ENCODE data around the gene MTX1.

MTX1 gene

DNA sequence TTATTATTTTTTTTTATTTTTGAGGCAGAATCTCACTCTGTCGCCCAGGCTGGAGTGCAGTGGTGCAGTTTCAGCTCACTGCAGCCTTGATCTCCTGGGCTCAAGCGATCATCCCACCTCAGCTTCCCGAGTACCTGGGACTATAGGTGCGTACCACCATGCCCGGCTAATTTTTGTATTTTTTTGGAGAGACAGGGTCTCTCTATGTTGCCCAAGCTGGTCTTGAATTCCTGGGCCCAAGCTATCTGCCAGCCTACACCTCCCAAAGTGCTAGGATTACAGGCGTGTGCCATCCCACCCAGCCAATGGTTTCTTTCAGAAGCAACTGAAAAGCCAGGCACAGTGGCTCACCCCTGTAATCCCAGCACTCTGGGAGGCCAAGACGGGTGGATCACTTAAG is 37.7 kb upstream of the MTX1 start:
- Mint-ChIP-seq H3K27ac (no peak overlapping the region), H3K9me3 (no peaks in the 10 kb centered on the region), H3K4me3 (no peak overlapping the region), H3K27me3 (peaks cover 2% of the 10 kb centered on the region), H3K36me3 (ENCODE audit: low read depth) (peaks cover 32% of the 10 kb centered on the region), H3K4me1 (peaks cover 47% of the 10 kb centered on the region)
- ATAC-seq (no peak), DNase-seq (no peak)

DNA sequence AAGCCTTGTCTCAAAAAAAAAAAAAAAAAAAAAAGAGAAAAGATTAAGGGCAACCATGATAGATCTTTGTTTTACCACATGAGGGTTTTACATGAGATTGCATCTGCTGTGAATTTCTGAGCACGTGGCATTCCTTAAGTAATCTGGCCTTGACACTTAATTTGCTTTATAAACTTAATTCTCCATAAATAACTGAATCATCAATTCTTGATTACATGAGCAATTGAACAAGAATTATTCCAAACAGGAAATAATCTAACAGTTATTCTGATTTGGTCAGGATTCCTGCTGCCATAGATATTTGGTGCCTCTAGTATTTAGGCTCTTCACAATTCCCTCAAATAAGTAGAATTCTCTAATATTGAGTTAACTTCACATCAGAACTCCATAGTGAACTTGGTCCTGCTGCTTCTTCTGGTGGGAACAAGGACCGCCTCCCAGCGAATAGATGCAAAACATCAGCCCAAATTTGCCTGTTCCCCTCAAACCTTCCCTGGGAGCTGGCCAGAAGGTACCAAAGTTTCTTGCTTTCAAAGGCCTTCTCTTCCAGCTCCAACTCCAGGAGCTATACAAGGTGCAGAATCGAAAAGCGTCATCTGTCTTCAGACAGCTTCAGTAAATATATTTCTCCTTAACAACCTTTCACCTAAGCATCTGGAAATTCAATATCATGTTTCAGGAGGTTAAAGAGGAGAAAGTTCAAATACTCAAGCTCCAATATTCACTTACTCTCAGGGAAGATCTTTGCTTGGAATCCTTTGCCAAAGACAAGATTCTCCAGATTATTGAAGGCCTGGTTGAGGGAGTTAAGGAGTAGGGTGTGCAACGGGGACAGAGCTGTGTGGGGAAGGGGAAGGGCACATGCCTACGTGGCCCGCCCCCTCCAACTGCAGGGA is 36.4 kb upstream of the MTX1 start:
- DNase-seq (no peak), ATAC-seq (peak; percentile 27)
- Mint-ChIP-seq H3K4me3 (peak overlapping the region; percentile 99), H3K9me3 (no peaks in the 10 kb centered on the region), H3K36me3 (ENCODE audit: low read depth) (peaks cover 32% of the 10 kb centered on the region), H3K27ac (peak overlapping the region; percentile 99), H3K4me1 (peaks cover 57% of the 10 kb centered on the region), H3K27me3 (peaks cover 2% of the 10 kb centered on the region)

DNA sequence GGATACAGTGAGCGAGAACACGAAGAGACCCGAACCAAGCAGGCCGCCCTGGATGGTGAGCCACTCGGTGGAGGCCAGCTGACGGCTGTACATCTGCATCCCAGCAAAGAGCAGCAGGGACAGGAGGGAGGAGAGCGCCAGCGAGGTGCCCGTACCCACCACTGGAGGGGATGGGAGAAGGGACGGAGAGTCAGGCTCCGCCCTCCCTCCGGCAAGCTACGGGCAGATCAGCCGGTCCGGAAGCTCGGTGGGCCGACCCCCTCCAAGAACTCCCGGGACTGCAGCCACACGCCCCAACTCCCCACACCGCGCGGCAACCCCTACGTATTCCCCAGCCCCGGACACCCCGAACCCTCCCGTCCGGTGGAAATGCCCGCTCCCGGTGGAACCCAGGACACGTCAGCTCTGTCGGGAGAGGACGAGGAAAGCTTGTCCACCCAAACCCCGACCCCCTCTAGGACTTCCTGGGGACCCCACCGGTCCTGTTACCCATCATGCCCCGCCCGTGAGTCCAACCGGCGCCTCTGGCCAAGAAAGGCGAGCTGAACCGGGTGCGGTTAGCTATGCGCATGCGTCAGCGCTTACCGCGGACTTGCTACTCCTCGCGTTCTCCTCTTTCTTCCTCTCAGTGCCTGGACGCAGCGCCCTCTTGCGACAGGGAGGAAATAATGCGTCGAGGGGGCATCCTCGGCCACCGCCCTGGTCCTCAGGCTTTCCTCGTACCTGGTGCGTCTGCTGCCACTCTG is 35.6 kb upstream of the MTX1 start, which contains the start of gene KRTCAP2:
TSS of gene KRTCAP2 (minus strand) at position 573 of the 746 bp plus-strand sequence. CDS start at position 493, 80 bp downstream.
- ATAC-seq: peak; percentile 78
- H3K36me3 Mint-ChIP-seq (ENCODE audit: low read depth): peaks cover 32% of the 10 kb centered on the region
- H3K27me3 Mint-ChIP-seq: peaks cover 2% of the 10 kb centered on the region
- H3K27ac Mint-ChIP-seq: peak within 1 kb of the TSS; percentile 99
- H3K4me1 Mint-ChIP-seq: peaks cover 52% of the 10 kb centered on the region
- peak within 1 kb of the TSS; percentile 99 for H3K4me3 Mint-ChIP-seq
- DNase-seq: peak; percentile 96
- H3K9me3 Mint-ChIP-seq: no peaks in the 10 kb centered on the region

DNA sequence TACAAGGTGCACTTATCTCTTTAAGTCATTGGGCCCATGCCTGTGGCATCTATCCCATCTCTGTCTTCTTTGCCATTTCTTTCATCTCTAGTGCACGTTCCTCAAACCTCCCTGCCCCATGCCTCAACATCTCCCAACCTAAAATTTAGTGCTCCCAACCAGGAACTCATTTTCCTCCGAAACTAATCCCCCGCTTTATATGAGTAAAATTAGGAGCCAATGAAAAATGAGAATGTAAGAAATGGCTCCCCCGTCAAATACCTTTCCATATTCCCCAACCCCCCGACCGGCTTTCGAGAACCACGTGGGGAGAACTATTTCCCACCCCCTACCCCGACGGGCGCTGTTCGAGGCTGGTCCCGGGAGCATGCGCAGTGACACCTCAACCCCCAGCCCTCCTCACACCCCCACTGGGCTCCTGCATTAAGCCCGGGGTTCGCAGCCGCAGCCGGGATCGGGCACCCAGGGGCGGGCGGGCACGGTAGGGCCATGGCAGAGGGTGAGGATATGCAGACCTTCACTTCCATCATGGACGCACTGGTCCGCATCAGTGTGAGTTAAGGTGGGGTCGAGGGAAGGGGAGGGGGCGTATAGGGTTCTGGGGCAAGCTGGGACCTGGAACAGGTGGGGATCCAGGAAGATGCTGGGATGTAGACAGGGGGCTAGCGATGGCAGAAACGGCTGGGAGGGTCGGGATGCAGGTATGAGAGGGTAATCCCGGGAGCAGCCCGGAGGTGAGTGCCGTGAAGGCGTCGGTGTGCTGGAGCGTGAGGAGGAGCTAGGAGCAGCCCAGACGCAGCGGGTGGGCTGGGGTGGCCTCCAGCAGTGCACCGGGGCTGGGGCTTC is 34.8 kb upstream of the MTX1 start, which contains the start of gene TRIM46:
TSS of gene TRIM46 (plus strand) at position 372 of the 846 bp plus-strand sequence. CDS start at position 490, 118 bp downstream.
- Mint-ChIP-seq H3K4me1 (peaks cover 50% of the 10 kb centered on the region), H3K36me3 (ENCODE audit: low read depth) (peaks cover 32% of the 10 kb centered on the region), H3K9me3 (no peaks in the 10 kb centered on the region), H3K27me3 (peaks cover 2% of the 10 kb centered on the region), H3K27ac (peak within 1 kb of the TSS; percentile 99), H3K4me3 (peak within 1 kb of the TSS; percentile 99)
- DNase-seq (peak; percentile 79), ATAC-seq (peak; percentile 34)

DNA sequence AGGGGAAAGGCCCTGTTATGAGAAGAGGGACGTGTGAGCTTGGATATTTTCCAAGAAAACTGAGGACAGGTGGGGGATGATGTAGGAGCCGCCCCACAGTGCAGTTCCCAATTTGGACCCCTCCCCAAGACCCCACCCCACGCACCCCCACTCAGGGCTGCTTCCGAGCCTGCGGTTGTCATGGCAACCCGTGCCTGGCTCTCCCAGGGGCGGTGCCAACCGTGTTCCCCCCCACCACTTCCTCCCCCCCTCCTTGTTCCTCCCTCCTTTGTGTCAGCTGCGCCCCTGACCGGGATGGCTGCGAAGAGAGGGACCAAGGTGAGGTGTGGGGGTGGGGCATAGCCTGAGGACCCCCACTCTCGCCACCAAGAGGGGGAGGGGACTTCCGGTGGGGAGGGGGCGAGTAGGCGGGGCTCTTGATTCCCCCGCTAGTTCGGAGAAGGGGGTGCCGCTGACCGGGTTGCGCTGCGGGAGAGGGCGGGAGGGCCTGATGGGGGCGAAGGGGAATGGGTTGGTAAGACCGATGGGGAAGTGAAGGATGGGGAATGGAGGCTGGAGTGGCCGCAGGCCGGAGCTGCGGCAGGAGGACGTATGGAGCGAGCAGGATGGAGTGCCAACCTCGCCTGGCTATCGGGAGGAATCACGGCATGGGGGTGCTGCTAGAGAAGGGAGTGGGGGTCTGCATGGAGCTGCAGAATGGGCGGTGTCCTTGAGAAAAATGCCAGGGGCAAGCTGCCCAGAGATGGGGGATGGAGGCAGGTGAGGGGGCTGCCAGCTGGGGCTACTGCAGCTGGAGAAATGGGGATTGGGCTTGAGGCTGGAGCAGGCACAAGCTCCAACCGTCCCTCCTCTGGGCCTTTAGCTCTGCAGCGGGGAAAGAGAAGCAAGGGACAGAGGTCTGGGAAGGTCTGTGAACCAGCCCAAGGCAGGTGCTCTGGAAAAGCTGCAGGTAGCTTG is 33.9 kb upstream of the MTX1 start:
- no peaks in the 10 kb centered on the region for H3K9me3 Mint-ChIP-seq
- peak overlapping the region; percentile 99 for H3K4me3 Mint-ChIP-seq
- ATAC-seq (no peak), DNase-seq (peak; percentile 57)
- H3K27me3 Mint-ChIP-seq: peaks cover 2% of the 10 kb centered on the region
- H3K36me3 Mint-ChIP-seq (ENCODE audit: low read depth): peaks cover 25% of the 10 kb centered on the region
- H3K4me1 Mint-ChIP-seq: peaks cover 50% of the 10 kb centered on the region
- H3K27ac Mint-ChIP-seq: peak overlapping the region; percentile 99

DNA sequence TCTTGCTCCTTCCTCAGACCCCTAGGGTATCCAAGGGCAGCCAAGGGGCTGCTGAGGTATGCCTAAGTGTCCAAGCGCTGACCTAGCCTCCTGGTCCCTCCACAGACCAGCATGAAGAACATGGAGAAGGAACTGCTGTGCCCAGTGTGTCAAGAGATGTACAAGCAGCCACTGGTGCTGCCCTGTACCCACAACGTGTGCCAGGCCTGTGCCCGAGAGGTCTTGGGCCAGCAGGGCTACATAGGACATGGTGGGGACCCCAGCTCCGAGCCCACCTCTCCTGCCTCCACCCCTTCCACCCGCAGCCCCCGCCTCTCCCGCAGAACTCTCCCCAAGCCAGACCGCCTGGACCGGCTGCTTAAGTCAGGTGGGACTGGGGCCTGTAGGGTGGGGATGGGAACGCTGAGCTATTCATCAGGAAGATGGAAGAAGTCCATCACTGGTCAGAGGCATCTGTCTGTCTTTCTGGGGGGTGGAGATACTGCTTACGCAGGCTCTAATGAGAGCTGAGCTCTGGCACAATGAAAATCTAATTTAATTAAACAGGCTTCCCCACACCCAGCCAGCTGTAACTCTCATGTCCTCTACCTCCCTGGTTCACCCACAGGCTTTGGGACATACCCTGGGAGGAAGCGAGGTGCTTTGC is 33.1 kb upstream of the MTX1 start:
- Mint-ChIP-seq H3K4me3 (peak overlapping the region; percentile 99), H3K9me3 (no peaks in the 10 kb centered on the region), H3K36me3 (ENCODE audit: low read depth) (peaks cover 20% of the 10 kb centered on the region), H3K27me3 (peaks cover 2% of the 10 kb centered on the region), H3K27ac (peak overlapping the region; percentile 67), H3K4me1 (peaks cover 49% of the 10 kb centered on the region)
- DNase-seq (no peak), ATAC-seq (no peak)

DNA sequence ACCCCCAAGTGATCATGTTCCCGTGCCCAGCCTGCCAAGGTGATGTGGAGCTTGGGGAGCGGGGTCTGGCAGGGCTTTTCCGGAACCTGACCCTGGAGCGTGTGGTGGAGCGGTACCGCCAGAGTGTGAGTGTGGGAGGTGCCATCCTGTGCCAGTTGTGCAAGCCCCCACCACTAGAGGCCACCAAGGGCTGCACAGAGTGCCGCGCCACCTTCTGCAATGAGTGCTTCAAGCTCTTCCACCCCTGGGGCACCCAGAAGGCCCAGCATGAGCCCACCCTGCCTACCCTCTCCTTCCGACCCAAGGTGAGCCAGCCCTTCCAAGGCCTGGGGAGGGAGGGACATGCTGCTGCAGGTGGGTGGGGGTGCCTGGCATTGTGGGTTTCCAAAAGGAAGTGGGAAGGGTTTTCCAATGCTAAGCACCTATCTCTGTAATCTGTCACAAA is 32.5 kb upstream of the MTX1 start:
- DNase-seq (peak; percentile 35), ATAC-seq (no peak)
- peaks cover 17% of the 10 kb centered on the region for H3K36me3 Mint-ChIP-seq (ENCODE audit: low read depth)
- no peak overlapping the region for H3K4me3 Mint-ChIP-seq
- peaks cover 48% of the 10 kb centered on the region for H3K4me1 Mint-ChIP-seq
- H3K27ac Mint-ChIP-seq: no peak overlapping the region
- peaks cover 2% of the 10 kb centered on the region for H3K27me3 Mint-ChIP-seq
- no peaks in the 10 kb centered on the region for H3K9me3 Mint-ChIP-seq

DNA sequence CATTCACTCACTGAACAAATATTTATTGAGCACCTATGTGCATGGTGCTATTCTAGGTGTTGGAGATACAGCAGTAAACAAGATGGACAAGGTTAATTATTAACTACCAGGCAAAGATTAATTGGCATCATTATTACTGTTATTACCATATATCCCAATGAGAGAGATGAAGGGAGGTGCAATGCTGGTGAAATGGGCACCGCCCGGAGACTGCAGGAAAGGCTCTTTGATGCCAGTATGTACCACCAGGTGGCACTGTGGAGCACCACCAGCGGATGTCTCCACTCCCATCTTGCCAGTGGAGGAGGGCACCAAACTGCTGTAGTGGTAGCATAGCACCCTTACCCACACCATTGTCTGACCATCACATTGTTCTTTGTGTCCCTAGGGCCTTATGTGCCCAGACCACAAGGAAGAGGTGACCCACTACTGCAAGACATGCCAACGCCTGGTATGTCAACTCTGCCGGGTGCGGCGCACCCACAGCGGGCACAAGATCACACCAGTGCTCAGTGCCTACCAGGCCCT is 31.9 kb upstream of the MTX1 start:
- DNase-seq (peak; percentile 92), ATAC-seq (peak; percentile 47)
- peaks cover 2% of the 10 kb centered on the region for H3K27me3 Mint-ChIP-seq
- H3K4me1 Mint-ChIP-seq: peaks cover 44% of the 10 kb centered on the region
- no peak overlapping the region for H3K27ac Mint-ChIP-seq
- H3K36me3 Mint-ChIP-seq (ENCODE audit: low read depth): peaks cover 16% of the 10 kb centered on the region
- no peak overlapping the region for H3K4me3 Mint-ChIP-seq
- no peaks in the 10 kb centered on the region for H3K9me3 Mint-ChIP-seq

DNA sequence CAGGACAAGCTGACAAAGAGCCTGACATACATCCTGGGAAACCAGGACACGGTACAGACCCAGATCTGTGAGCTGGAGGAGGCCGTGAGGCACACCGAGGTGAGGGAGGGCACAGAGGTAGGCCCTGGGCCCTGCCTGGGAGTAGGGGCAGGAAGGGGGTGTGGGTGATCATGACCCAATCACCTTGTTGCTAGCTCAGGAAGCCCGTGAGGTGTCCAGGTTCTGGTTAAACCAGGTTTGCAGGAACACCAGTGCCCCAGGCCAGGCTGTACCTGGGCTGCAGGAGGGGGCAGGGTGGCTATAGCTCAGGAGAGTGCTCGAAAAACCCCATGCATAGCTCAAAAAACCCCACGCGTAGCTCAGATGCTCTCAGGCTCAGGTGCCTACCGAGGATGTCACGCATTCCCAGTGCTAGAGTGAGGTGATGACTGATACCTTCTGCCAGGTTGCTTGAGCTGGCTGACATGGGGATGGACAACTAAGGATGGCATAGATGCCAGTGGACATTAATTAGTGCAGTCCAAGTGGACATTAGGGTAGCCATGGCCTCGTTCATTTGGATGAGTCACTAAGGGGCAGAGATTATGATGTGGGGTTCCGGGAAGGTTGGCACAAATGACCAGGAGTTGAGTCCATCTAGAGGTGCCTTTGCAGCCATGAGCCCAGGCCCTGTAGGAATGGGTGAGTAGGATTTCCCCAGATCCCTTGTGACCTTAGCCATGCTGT is 31.1 kb upstream of the MTX1 start:
- H3K4me3 Mint-ChIP-seq: no peak overlapping the region
- no peak for ATAC-seq
- no peak overlapping the region for H3K27ac Mint-ChIP-seq
- H3K36me3 Mint-ChIP-seq (ENCODE audit: low read depth): peaks cover 10% of the 10 kb centered on the region
- peaks cover 36% of the 10 kb centered on the region for H3K4me1 Mint-ChIP-seq
- DNase-seq: no peak
- H3K27me3 Mint-ChIP-seq: peaks cover 2% of the 10 kb centered on the region
- H3K9me3 Mint-ChIP-seq: no peaks in the 10 kb centered on the region

DNA sequence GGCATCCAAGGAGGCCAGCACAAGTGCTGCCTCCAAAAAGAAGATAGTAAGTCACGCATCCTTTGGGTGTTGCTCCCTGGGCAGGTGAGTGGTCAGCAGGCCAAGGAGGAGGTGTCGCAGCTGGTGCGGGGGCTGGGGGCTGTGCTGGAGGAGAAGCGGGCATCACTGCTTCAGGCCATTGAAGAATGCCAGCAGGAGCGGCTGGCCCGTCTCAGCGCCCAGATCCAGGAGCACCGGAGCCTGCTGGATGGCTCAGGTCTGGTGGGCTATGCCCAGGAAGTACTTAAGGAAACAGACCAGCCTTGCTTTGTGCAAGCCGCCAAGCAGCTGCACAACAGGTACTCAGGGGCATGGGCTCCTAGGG is 30.6 kb upstream of the MTX1 start:
- H3K27ac Mint-ChIP-seq: no peak overlapping the region
- H3K4me3 Mint-ChIP-seq: no peak overlapping the region
- ATAC-seq (no peak), DNase-seq (no peak)
- peaks cover 34% of the 10 kb centered on the region for H3K4me1 Mint-ChIP-seq
- no peaks in the 10 kb centered on the region for H3K9me3 Mint-ChIP-seq
- H3K27me3 Mint-ChIP-seq: peaks cover 2% of the 10 kb centered on the region
- H3K36me3 Mint-ChIP-seq (ENCODE audit: low read depth): peaks cover 7% of the 10 kb centered on the region

DNA sequence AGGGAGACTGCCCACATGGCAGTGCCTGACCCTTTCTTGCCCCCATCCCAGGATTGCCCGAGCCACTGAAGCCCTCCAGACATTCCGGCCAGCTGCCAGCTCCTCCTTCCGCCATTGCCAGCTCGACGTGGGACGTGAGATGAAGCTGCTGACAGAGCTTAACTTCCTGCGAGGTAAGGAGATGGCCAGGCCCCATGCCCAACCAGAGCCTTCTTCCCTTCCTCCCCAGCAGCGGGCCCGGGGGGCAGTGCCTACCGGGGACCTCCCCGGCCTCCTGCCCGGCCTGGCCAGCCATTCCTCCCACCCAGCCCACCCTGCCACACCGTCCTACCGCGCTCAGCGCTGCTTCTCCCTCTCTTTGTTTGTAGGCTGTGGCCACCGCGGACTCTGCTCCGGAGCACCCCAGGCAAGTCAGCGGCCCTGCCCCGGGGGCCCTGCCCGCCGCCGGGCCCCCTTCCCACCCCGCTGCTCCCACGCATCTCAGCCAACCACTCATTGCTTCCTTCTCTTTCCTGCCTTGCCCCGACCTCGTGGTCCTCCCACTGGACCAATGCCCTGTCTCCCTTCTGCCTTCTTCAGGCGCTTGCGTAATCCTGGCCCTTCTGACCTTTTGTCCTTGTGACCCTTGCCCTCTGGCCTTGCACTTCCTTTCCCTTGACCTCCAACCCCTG is 29.9 kb upstream of the MTX1 start:
- Mint-ChIP-seq H3K4me1 (peaks cover 27% of the 10 kb centered on the region), H3K9me3 (no peaks in the 10 kb centered on the region), H3K27me3 (no peaks in the 10 kb centered on the region), H3K4me3 (no peak overlapping the region), H3K36me3 (ENCODE audit: low read depth) (peaks cover 2% of the 10 kb centered on the region), H3K27ac (no peak overlapping the region)
- DNase-seq (no peak), ATAC-seq (no peak)
